GM12873 (cell line): ENCODE measurements around the gene EXOC3L1.

Source experiments
- CTCF ChIP-seq: IDR thresholded peaks from 2 replicates; pipeline ENCODE4 v1.5.1; 2012; ENCODE audit warnings: low read depth, mild to moderate bottlenecking, moderate library complexity, low read length, control low read depth; ENCODE audit not compliant: insufficient read depth; ENCODE audit errors: missing control alignments

Gene EXOC3L1

GRCh38 chr16:67193536-67193935, 3.6 kb upstream of the EXOC3L1 start:
- no peak for TF ChIP-seq CTCF

- TF ChIP-seq CTCF, result no peak
Observed at GRCh38 chr16:67192781-67193361, 2.9 kb upstream of the EXOC3L1 start.

- TF ChIP-seq CTCF, result no peak
Observed at GRCh38 chr16:67191995-67192681, 2.2 kb upstream of the EXOC3L1 start, which contains the start of gene E2F4. Gene E2F4, plus strand, starts transcription at chr16:67192155. Its CDS starts 73 bp downstream, at chr16:67192228.

GRCh38 chr16:67191411-67191994, 1.6 kb upstream of the EXOC3L1 start:
- no peak for TF ChIP-seq CTCF

- TF ChIP-seq CTCF, result no peak
Observed at GRCh38 chr16:67190448-67191399, 788 bp upstream of the EXOC3L1 start.

- TF ChIP-seq CTCF, result no peak
Observed at GRCh38 chr16:67188798-67189197, 1.1 kb downstream of the EXOC3L1 start.
